HK-2 (cell line): ENCODE results near the gene OR6S1.
"Not testable (repeated sequence)": the region's sequence is repeated elsewhere in the genome, so short reads cannot be mapped to it uniquely, and the experiment has no call there.

Experiments used
- DNase-seq: peaks from one replicate; pipeline ENCODE4 v3.0.0-alpha.2; 2018; ENCODE audit not compliant: unreplicated experiment

Gene OR6S1

DNA sequence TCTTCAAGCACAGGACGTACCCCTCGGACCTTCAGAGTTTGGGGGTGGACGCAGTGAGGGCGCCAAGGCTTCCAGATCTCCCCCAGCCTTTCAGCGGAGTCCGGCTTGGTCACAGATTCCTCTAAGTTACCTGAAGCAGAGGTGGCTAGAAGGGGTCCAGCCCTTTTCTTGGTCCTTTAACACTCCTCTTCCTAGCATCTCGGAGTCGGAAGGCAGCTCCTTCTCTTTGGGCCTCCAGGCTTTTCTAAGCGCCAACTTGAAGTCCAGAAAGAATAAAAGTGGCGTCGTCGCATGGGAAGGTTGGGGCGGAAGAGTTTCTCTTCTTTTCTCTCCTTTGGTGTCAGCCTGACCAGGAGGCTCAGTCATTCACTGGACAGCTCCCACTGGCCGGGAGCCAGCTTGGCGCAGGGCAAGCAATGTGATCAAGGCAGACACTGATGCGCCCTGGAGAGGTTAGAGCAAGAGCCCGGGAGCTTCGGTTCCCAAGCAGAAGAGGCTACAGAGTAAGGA, 9.6 kb downstream of the OR6S1 start:
- peak; percentile 71 for DNase-seq

- peak; percentile 62 for DNase-seq
Measured at GRCh38 chr14:20631023-20631879, 10.2 kb downstream of the OR6S1 start.

DNA sequence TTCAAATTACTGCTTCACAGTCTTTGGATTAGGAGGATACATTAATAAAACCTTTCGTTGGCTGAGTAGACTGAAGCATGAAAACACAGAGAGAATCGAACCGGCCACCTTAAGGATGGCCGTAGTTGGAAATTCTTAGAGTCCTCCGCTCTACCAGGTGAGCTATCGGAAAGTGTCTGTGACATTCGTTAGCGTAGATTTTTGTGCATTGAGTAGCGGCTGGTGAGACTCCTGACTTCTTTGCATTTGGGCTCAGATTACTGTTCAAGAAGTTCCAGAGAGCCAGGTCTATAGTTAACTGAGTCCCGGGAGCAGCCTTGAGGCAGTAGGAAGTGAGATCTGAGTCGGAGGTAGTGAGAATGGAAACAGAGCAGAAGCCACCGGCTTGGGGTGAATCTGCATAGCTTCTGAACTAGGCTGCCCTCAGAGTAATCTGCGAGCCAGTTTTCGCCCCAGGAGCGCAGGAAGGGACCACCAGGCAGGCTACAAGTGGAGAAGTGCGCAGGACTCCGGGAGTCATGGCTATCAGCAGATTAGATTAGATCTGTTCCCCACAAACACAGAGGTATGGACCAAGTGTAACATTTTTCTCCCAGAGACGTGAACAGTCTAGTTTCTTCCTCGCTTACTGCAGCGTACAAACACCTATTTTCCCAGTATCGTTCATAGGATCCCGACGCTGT, 11.0 kb downstream of the OR6S1 start:
- peak; percentile 70 for DNase-seq

DNA sequence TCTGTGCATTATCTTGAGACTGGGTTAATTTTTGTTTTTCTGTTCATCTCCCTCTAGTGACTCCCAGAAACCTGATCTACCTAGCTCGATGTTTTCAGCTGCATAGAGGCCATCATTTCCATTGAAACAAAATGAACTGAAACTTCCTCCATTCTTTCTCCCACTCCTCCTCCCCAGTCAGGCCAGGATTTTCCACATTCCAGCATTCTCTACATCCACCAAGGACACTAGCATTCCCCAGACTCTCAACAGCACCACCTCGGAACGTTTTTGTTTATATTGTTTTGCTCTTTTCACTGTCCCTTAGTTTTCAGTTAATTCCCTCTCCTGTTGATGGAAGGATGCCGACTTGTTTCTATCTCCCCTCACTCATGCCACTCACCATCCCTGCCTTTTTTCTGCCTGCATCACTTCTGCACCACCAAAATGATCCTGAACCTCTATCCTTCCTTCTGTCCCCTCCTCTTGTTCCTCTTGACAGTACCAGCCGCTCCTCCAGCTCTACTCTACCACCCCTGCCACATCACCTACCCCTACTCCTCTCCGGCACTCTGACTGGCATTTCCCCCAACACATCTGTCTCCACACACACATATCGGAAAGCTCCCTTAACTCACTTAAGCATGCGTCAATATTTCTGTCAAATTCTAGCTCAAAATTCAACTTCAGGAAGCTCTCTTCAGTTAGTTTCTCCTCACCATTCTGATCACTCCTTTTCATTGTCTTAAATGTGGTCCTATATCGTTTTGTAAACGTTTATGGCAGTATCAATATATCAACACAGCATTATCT, 13.2 kb downstream of the OR6S1 start:
- DNase-seq: no peak

DNA sequence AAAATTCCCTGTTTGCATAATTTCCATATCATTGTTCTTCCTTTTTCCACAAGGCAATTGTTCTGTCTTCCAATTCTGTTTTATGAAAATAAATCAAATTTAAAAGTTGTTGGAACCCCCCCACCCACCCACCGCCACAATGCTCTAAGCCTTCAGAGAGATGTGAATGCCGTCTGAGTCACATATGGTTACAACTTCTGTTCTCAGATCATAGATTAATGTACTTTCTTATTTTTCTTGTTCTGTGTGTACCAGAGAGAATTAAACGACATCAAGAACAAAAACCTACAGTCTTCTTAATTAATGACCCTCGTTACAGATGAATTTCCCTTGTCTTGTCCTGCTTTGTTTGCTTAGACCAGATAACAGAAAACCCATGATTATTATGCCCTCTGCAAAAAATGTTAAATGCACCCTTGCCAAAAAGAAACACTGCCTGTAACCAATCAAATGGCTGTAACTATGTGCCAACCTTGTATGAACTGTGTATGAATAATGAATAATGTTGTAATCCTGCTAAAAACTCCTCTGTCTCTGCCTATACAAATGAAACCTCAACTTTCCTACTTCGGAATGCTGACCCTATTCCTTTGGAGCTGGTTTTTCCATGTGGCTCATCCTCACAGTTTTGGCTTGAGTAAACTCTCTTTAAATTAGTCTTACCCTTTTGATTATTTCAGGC, 14.0 kb downstream of the OR6S1 start:
- no peak for DNase-seq

GRCh38 chr14:20626274-20626673, 15.2 kb downstream of the OR6S1 start:
- no peak for DNase-seq

- peak; percentile 59 for DNase-seq
Measured at GRCh38 chr14:20624495-20625070, 16.9 kb downstream of the OR6S1 start.

DNA sequence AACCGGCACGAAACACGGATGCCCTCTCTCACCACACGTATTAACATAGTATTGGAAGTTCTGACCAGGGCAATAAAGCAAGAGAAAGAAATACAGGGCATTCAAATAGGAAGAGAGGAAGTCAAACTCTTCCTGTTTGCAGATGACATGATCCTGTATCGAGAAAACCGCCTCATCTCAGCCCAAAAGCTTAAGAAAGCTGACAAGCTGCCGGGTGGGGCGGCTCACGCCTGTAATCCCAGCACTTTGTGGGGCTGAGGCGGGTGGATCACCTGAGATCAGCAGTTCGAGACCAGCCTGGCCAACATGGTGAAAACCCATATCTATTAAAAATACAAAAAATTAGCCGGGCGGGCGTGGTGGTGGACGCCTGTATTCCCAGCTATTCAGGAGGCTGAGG, 17.7 kb downstream of the OR6S1 start:
- DNase-seq: no peak

DNA sequence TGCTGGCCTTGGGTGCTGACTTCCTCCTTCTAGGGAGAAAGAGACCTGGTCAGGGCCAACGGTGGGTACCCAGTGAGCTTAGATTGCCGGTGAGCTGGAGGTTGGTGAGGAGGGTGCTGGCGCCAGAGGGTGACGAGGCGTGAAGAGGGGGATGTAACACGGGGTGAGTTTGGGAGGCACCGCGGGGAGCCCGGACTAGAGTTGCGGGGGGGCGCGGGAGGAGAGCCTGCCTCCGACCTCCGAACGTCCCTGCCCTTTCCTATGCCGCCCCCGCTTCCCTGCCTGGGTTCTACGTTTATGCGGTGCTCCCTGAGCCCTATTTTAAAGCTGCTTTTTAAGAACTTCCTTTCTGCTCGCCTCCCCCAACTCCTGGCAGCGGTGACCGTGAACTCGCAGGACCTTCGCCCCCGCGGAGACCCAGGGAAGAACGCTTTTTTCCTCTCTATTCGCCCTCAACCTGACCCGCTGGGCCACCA, 18.6 kb downstream of the OR6S1 start:
- DNase-seq: no peak

GRCh38 chr14:20620798-20621478, 20.6 kb downstream of the OR6S1 start:
- no peak for DNase-seq

GRCh38 chr14:20619688-20620087, 21.8 kb downstream of the OR6S1 start:
- not testable (repeated sequence) for DNase-seq

DNA sequence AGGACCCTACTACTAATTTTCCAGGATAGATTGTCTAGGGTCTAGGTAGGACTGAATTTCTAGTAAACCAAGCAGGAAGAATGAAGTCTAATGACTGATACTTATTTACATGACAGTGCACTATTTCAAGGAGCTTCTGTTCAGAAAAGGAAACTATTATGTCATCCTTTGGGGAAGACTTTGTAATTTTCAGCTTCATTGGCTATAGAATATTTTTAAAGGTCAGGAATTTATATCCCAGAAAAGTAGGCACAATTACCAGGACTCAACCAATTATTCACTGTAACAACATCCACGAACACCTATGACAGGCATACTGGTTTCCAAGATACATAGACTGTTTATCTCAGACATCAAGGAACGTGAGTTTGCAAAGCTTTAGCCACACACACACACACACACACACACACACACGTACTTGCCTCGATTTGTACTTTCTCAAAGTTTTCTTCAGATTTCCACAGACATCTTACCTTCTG, 23.2 kb downstream of the OR6S1 start:
- no peak for DNase-seq

DNA sequence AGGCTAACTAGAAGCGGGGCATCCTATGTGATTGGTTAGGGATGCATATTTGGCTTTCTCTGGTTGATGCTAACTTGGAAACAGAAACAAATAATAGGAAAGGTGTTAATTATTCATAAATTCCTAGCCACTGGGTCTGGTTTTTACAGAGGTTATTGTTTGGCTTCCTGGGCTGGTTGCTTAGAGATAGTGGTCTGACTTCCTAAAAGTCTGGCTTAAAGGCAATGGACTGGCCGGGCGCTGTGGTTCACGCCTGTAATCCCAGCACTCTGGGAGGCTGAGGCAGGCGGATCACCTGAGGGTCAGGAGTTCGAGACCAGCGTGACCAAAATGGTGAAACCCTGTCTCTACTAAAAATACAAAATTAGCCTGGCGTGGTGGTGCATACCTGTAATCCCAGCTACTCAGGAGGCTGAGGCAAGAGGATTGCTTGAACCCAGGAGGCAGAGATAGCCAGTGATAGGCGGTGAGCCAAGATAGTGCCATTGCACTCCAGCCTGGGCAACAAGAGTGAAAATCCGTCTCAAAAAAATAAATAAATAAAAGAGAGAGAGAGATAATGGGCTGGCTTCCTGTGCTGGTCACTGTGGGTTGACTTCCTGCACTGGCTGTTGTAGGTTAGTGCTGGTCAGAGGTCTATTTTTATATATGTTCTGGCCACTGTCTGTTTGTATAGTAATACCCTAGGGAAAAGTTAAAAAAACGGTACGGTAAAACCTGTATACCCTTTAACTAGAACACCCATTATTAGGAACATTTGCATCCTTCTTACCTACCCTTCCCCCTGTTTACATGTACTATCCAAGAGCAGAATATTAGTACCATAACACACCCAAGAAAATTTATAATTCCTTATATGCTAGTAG, 24.1 kb downstream of the OR6S1 start:
- no peak for DNase-seq

DNA sequence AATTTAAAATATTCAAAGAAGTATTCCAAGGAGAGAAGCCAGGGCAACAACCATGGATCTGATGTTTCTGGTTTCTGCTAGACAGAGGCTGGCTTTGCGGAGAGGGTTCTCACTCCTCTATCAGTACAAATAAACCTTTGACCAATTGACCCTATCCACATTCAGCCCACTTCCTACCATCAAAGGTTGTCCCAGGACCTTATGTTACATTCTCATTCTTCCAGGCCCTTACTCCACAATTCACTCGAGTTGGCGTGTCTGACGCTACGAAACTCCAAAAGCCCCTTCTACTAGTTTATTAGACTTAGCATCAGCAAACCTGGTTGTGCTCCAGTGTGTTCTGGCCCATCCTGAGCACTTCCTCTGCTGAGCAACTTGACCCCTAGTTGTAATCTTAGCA, 25.5 kb downstream of the OR6S1 start:
- no peak for DNase-seq

- no peak for DNase-seq
Measured at GRCh38 chr14:20614038-20614840, 27.3 kb downstream of the OR6S1 start.

- DNase-seq: peak; percentile 95
Measured at GRCh38 chr14:20613094-20614037, 28.1 kb downstream of the OR6S1 start.

GRCh38 chr14:20612403-20612802, 29.1 kb downstream of the OR6S1 start:
- no peak for DNase-seq
